SK-N-SH treated with all-trans-retinoic acid at 6 μM for 48 hours (cell line): Measurements from ENCODE around the gene BAG1.

Experiments used
- ATAC-seq: fragments of 200-7000 bp; cut with Tn5 transposase; 3 replicates; pipeline ENCODE4 v1.9.1; 2020; ENCODE audit warnings: mild to moderate bottlenecking, moderate library complexity
- ARNTL ChIP-seq: fragments of 450-650 bp; formaldehyde crosslinking; IDR thresholded peaks from 2 replicates; pipeline ENCODE4 v1.5.0; 2020; ENCODE audit warnings: low read depth, mild to moderate bottlenecking, moderate library complexity, borderline replicate concordance
- BACH2 ChIP-seq: fragments of 250-450 bp; sonication (Bioruptor Pico); IDR thresholded peaks from 2 replicates; pipeline ENCODE4 v1.9.0; 2021; ENCODE audit warnings: mild to moderate bottlenecking, borderline replicate concordance
- CSDC2 ChIP-seq: fragments of 250-450 bp; sonication (Bioruptor Pico); IDR thresholded peaks from 2 replicates; pipeline ENCODE4 v1.5.0; 2020; ENCODE audit warnings: mild to moderate bottlenecking, moderate library complexity
- CSRNP3 ChIP-seq: fragments of 250-450 bp; sonication (Bioruptor Pico); IDR thresholded peaks from 2 replicates; pipeline ENCODE4 v1.5.1; 2021; ENCODE audit warnings: mild to moderate bottlenecking, moderate library complexity
- ESRRG ChIP-seq: fragments of 250-450 bp; sonication (Bioruptor Pico); IDR thresholded peaks from 2 replicates; pipeline ENCODE4 v1.6.1; 2021; ENCODE audit warnings: mild to moderate bottlenecking
- PPARA ChIP-seq: fragments of 250-450 bp; sonication (Bioruptor Pico); IDR thresholded peaks from 2 replicates; pipeline ENCODE4 v1.5.0; 2020; ENCODE audit warnings: mild to moderate bottlenecking, borderline replicate concordance
- RARB ChIP-seq: fragments of 250-450 bp; sonication (Bioruptor Pico); IDR thresholded peaks from 2 replicates; pipeline ENCODE4 v1.8.0; 2021; ENCODE audit warnings: mild to moderate bottlenecking, moderate library complexity
- SNAI2 ChIP-seq: fragments of 250-450 bp; sonication (Bioruptor Pico); IDR thresholded peaks from 2 replicates; pipeline ENCODE4 v1.5.0; 2020; ENCODE audit warnings: mild to moderate bottlenecking, moderate library complexity
- TCF4 ChIP-seq: fragments of 250-450 bp; sonication (Bioruptor Pico); IDR thresholded peaks from 2 replicates; pipeline ENCODE4 v1.8.0; 2021; ENCODE audit warnings: mild to moderate bottlenecking, moderate library complexity, borderline replicate concordance
- ZC3H10 ChIP-seq: fragments of 250-450 bp; sonication (Bioruptor Pico); IDR thresholded peaks from 2 replicates; pipeline ENCODE4 v1.5.1; 2021; ENCODE audit warnings: mild to moderate bottlenecking, moderate library complexity
- ZFP3 ChIP-seq: fragments of 250-450 bp; sonication (Bioruptor Pico); IDR thresholded peaks from 2 replicates; pipeline ENCODE4 v1.5.0; 2020; ENCODE audit warnings: mild to moderate bottlenecking, moderate library complexity
- ZFP30 ChIP-seq: fragments of 450-650 bp; formaldehyde crosslinking; IDR thresholded peaks from 2 replicates; pipeline ENCODE4 v1.5.0; 2022; ENCODE audit warnings: mild to moderate bottlenecking, moderate library complexity
- TF ChIP-seq, protein P1 (sequence below): fragments of 250-450 bp; sonication (Bioruptor Pico); IDR thresholded peaks from 2 replicates; pipeline ENCODE4 v1.5.1; 2020; ENCODE audit warnings: low read depth, mild to moderate bottlenecking, moderate library complexity
- TF ChIP-seq, protein P2 (sequence below): fragments of 250-450 bp; sonication (Bioruptor Pico); IDR thresholded peaks from 2 replicates; pipeline ENCODE4 v1.8.0; 2020; ENCODE audit warnings: mild to moderate bottlenecking, moderate library complexity, borderline replicate concordance
- TF ChIP-seq, protein P3 (sequence below): fragments of 250-450 bp; sonication (Bioruptor Pico); IDR thresholded peaks from 2 replicates; pipeline ENCODE4 v1.8.0; 2021; ENCODE audit warnings: low read depth, mild to moderate bottlenecking, moderate library complexity, borderline replicate concordance
- TF ChIP-seq, protein P4 (sequence below): fragments of 250-450 bp; sonication (Bioruptor Pico); IDR thresholded peaks from 2 replicates; pipeline ENCODE4 v1.5.0; 2020; ENCODE audit warnings: mild to moderate bottlenecking, moderate library complexity

BAG1 gene

DNA sequence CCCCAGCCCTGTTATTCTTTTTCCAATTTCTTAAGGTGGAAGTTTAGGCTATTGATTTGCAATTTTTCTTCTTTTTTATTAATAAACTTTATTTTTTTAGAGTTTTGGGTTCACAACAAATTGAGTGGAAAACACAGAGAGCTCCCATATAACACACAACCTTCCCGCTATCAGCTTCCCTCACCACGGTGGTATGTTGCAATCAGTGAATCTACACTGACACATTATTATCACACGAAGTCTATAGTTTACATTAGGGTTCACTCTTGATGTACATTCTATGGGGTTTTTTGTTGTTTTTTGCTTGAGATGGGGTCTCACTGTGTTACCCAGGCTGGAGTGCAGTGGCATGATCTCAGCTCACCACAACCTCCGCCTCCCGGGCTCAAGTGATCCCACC lies 21.0 kb upstream of the BAG1 start:
- ATAC-seq, result no peak
- TF ChIP-seq ZC3H10, result no peak
- TF ChIP-seq, protein P1, sequence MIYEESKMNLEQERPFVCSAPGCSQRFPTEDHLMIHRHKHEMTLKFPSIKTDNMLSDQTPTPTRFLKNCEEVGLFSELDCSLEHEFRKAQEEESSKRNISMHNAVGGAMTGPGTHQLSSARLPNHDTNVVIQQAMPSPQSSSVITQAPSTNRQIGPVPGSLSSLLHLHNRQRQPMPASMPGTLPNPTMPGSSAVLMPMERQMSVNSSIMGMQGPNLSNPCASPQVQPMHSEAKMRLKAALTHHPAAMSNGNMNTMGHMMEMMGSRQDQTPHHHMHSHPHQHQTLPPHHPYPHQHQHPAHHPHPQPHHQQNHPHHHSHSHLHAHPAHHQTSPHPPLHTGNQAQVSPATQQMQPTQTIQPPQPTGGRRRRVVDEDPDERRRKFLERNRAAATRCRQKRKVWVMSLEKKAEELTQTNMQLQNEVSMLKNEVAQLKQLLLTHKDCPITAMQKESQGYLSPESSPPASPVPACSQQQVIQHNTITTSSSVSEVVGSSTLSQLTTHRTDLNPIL (CRISPR knock-in tag), result no peak

DNA sequence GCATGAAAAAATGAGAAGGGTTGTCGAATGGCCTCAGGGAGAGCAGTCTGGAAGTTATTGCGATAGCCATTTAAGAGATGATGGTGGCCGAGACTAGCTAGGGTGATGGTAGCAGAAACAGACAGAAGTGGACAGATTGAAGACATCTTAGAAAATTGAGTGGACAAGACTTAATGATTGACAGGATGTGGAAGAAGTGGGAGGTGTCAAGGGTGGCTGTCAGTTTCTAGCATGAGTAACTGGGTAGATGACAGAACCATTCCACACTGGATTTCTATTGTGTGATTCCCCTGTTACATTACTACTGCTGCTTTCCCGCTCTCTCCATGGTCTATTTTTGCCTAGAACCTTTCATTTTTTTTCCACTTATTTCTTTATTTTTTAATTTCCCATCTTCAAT lies 13.0 kb upstream of the BAG1 start:
- TF ChIP-seq ZC3H10, result no peak
- no peak for TF ChIP-seq ZFP30 (CRISPR knock-in tag)
- TF ChIP-seq ESRRG (CRISPR knock-in tag), result no peak
- no peak for TF ChIP-seq CSDC2 (CRISPR knock-in tag)
- TF ChIP-seq, protein P2, sequence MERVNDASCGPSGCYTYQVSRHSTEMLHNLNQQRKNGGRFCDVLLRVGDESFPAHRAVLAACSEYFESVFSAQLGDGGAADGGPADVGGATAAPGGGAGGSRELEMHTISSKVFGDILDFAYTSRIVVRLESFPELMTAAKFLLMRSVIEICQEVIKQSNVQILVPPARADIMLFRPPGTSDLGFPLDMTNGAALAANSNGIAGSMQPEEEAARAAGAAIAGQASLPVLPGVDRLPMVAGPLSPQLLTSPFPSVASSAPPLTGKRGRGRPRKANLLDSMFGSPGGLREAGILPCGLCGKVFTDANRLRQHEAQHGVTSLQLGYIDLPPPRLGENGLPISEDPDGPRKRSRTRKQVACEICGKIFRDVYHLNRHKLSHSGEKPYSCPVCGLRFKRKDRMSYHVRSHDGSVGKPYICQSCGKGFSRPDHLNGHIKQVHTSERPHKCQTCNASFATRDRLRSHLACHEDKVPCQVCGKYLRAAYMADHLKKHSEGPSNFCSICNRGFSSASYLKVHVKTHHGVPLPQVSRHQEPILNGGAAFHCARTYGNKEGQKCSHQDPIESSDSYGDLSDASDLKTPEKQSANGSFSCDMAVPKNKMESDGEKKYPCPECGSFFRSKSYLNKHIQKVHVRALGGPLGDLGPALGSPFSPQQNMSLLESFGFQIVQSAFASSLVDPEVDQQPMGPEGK (CRISPR knock-in tag), result no peak
- no peak for TF ChIP-seq BACH2 (CRISPR knock-in tag)
- no peak for ATAC-seq

DNA sequence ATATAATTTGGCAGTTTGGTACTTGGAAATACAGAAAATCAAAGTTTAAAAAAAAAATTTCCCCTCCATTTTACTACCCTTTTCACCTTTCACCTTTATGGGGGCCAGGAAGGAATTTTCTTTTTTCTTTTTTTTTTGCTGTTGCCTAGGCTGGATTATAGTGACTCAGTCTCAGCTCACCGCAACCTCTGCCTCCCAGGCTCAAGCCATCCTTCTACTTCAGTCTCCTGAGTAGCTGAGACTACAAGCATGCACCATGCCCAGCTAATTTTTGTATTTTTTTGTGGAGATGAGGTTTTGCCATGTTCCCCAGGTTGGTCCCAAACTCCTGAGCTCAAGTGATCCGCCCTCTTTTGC lies 9.4 kb upstream of the BAG1 start:
- ATAC-seq, result no peak
- TF ChIP-seq CSDC2 (CRISPR knock-in tag), result no peak
- TF ChIP-seq, all 23 proteins: peak for 0

DNA sequence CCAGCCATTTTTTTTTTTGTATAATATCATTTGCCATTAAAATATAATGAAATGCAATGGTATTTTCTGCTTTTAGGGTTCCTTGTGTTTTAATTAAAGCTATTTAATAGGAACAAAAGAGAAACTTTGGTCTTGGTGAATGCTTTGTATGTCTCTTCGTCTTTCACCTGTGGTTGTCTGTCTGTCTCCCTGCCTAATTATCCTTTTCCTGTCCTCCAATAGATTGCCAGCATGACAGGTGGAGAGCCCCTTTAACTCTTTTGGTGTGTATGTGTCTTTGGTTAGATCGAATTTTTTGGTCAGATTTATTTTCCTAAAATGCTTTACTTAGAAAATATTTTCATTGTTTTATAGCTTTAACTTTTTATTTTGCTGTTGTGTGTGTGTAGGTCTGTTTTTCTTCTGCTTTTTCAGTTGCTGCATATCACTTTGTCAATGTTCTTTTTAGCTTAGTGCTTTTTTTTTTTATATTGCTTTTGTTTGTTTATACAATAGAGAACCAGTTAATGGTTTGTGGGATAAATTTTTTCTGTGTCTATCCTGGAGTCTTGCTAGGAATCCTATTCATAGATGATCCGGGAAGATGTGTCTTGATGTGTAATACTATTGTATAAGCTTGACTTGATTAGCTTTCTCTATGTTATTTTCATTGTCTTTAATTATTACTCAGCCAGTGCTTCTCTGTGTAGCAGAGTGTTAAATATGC lies 8.9 kb upstream of the BAG1 start:
- TF ChIP-seq, protein P1 (CRISPR knock-in tag), result no peak
- TF ChIP-seq CSDC2 (CRISPR knock-in tag), result no peak
- TF ChIP-seq TCF4 (CRISPR knock-in tag), result no peak
- no peak for TF ChIP-seq BACH2 (CRISPR knock-in tag)
- TF ChIP-seq, protein P3, sequence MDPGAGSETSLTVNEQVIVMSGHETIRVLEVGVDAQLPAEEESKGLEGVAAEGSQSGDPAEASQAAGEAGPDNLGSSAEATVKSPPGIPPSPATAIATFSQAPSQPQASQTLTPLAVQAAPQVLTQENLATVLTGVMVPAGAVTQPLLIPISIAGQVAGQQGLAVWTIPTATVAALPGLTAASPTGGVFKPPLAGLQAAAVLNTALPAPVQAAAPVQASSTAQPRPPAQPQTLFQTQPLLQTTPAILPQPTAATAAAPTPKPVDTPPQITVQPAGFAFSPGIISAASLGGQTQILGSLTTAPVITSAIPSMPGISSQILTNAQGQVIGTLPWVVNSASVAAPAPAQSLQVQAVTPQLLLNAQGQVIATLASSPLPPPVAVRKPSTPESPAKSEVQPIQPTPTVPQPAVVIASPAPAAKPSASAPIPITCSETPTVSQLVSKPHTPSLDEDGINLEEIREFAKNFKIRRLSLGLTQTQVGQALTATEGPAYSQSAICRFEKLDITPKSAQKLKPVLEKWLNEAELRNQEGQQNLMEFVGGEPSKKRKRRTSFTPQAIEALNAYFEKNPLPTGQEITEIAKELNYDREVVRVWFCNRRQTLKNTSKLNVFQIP (CRISPR knock-in tag), result no peak
- no peak for TF ChIP-seq PPARA (CRISPR knock-in tag)
- TF ChIP-seq, protein P2 (CRISPR knock-in tag), result no peak
- no peak for TF ChIP-seq ARNTL (CRISPR knock-in tag)
- no peak for TF ChIP-seq SNAI2 (CRISPR knock-in tag)
- TF ChIP-seq CSRNP3, result no peak
- no peak for TF ChIP-seq ZFP3 (CRISPR knock-in tag)
- TF ChIP-seq, protein P4, sequence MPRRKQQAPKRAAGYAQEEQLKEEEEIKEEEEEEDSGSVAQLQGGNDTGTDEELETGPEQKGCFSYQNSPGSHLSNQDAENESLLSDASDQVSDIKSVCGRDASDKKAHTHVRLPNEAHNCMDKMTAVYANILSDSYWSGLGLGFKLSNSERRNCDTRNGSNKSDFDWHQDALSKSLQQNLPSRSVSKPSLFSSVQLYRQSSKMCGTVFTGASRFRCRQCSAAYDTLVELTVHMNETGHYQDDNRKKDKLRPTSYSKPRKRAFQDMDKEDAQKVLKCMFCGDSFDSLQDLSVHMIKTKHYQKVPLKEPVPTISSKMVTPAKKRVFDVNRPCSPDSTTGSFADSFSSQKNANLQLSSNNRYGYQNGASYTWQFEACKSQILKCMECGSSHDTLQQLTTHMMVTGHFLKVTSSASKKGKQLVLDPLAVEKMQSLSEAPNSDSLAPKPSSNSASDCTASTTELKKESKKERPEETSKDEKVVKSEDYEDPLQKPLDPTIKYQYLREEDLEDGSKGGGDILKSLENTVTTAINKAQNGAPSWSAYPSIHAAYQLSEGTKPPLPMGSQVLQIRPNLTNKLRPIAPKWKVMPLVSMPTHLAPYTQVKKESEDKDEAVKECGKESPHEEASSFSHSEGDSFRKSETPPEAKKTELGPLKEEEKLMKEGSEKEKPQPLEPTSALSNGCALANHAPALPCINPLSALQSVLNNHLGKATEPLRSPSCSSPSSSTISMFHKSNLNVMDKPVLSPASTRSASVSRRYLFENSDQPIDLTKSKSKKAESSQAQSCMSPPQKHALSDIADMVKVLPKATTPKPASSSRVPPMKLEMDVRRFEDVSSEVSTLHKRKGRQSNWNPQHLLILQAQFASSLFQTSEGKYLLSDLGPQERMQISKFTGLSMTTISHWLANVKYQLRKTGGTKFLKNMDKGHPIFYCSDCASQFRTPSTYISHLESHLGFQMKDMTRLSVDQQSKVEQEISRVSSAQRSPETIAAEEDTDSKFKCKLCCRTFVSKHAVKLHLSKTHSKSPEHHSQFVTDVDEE (CRISPR knock-in tag), result no peak
- TF ChIP-seq ZFP30 (CRISPR knock-in tag), result no peak
- no peak for TF ChIP-seq RARB (CRISPR knock-in tag)
- no peak for ATAC-seq
